ENCODE data around the gene KCNH2. TPM values are rescaled to one million over a fixed set of nuclear protein-coding genes. Genes with fewer than 3 reads are reported as not detected.

Gene KCNH2
- total and polyA plus RNA-seq, 2 of the 13 experiments (the other 11 are each of a cell fraction or from before 2014, with no cell fraction given), result 0.09 to 0.11 TPM

- TF ChIP-seq HOXA7 (CRISPR knock-in tag; IDR thresholded peaks at IDR 0.05) (no peak), SP4 (CRISPR knock-in tag; IDR thresholded peaks at IDR 0.05) (no peak), FOXK2 (IDR thresholded peaks at IDR 0.05) (no peak), EZH2 (conservative IDR thresholded peaks at IDR 0.05; ENCODE audit: low read depth, low read length) (no peak), SAFB2 (CRISPR knock-in tag; IDR thresholded peaks at IDR 0.05; ENCODE audit: borderline replicate concordance, low read depth) (0 out of 2 replicates have a peak, but pooled peaks have one; percentile 14), DBP (CRISPR knock-in tag; IDR thresholded peaks at IDR 0.05; ENCODE audit: not compliant biosample characterization) (no peak), NONO (IDR thresholded peaks at IDR 0.05) (no peak), NONO (CRISPR knock-in tag; conservative IDR thresholded peaks at IDR 0.05) (peak; percentile 51; the same call in 1 of the 2 replicates), POLR2AphosphoS5 (IDR thresholded peaks at IDR 0.05; ENCODE audit: low read depth, low read length) (no peak), ZNF432 (CRISPR knock-in tag; IDR thresholded peaks at IDR 0.05; ENCODE audit: borderline replicate concordance) (no peak), TRAFD1 (CRISPR knock-in tag; IDR thresholded peaks at IDR 0.05; ENCODE audit: borderline replicate concordance) (no peak; the same call in 1 of the 2 replicates), ZNF609 (CRISPR knock-in tag; IDR thresholded peaks at IDR 0.05; ENCODE audit: borderline replicate concordance) (no peak), ZNF646 (CRISPR knock-in tag; IDR thresholded peaks at IDR 0.05) (no peak), MED1 (CRISPR knock-in tag; IDR thresholded peaks at IDR 0.05) (no peak)
Observed at GRCh38 chr7:151017953-151018420, 39.9 kb upstream of the KCNH2 start (continued).

Measured in HepG2 (cell line).